Measurements from ENCODE around the gene KDM7A. TPM values are rescaled to one million over a fixed set of nuclear protein-coding genes. Genes with fewer than 3 reads are reported as not detected.
A peak's percentile ranks its signal among the peaks of the same experiment; 100 is the strongest.

The KDM7A gene
- total and polyA plus RNA-seq, 12 donors = 2.7 to 16.4 (median 11.8) TPM

GRCh38 chr7:140211698-140212097 is 34.9 kb upstream of the KDM7A start:
- 97% methylated on average over 4 of the region's 4 CpGs for WGBS, 2 donors
- H3K9me3 ChIP-seq = peaks cover 0 to 10% (median 0%) of the 10 kb centered on the region in 11 donors

GRCh38 chr7:140209866-140210609 is 33.3 kb upstream of the KDM7A start:
- Histone ChIP-seq H3K27ac (peak overlapping the region in 1 of 10 donors; percentile 81), H3K9me3 (peaks cover 0 to 2% (median 0%) of the 10 kb centered on the region in 11 donors), H3K27me3 (peaks cover 0 to 3% (median 0%) of the 10 kb centered on the region in 7 donors), H3K36me3 (no peaks in the 10 kb centered on the region), H3K4me3 (no peak overlapping the region), H3K4me1 (peaks cover 0 to 37% (median 0%) of the 10 kb centered on the region in 9 donors)
- DNase-seq (peak in 1 of 2 donors; percentile 22), ATAC-seq (peak in 6 of 8 donors; percentile 33 to 68 (median 54))
- TF ChIP-seq CTCF (IDR thresholded peaks at IDR 0.05) = no peak
- 86 to 87% methylated on average over 17 of the region's 17 CpGs for WGBS, 2 donors
- intact Hi-C loops (cut with DNase I) = no loop called here

More at GRCh38 chr7:140211698-140212097, 34.9 kb upstream of the KDM7A start:
- H3K27ac ChIP-seq = no peak overlapping the region
- intact Hi-C loops (cut with DNase I) = no loop called here
- peaks cover 0 to 37% (median 0%) of the 10 kb centered on the region in 9 donors for H3K4me1 ChIP-seq
- TF ChIP-seq CTCF (IDR thresholded peaks at IDR 0.05) = no peak
- ATAC-seq (no peak), DNase-seq (no peak)
- no peak overlapping the region for H3K4me3 ChIP-seq
- peaks cover 0 to 3% (median 0%) of the 10 kb centered on the region in 7 donors for H3K27me3 ChIP-seq
- no peaks in the 10 kb centered on the region for H3K36me3 ChIP-seq

- no peak for TF ChIP-seq CTCF (IDR thresholded peaks at IDR 0.05)
- H3K36me3 ChIP-seq = no peaks in the 10 kb centered on the region
- no peak overlapping the region for H3K4me3 ChIP-seq
- no peak overlapping the region for H3K27ac ChIP-seq
- H3K9me3 ChIP-seq = peaks cover 0 to 13% (median 0%) of the 10 kb centered on the region in 11 donors
- peaks cover 0 to 21% (median 0%) of the 10 kb centered on the region in 9 donors for H3K4me1 ChIP-seq
- DNase-seq (no peak), ATAC-seq (no peak)
- intact Hi-C loops (cut with DNase I) = no loop called here
- WGBS, 2 donors = 79 to 84% methylated on average over 4 of the region's 4 CpGs
- H3K27me3 ChIP-seq = peaks cover 0 to 3% (median 0%) of the 10 kb centered on the region in 7 donors
Measured at GRCh38 chr7:140206616-140207389, 30.0 kb upstream of the KDM7A start.

- no peak for TF ChIP-seq CTCF (IDR thresholded peaks at IDR 0.05)
- H3K27ac ChIP-seq = no peak overlapping the region
- H3K36me3 ChIP-seq = no peaks in the 10 kb centered on the region
- peaks cover 0 to 3% (median 0%) of the 10 kb centered on the region in 7 donors for H3K27me3 ChIP-seq
- no peak overlapping the region for H3K4me3 ChIP-seq
- intact Hi-C loops (cut with DNase I) = no loop called here
- H3K4me1 ChIP-seq = peaks cover 0 to 11% (median 0%) of the 10 kb centered on the region in 9 donors
- H3K9me3 ChIP-seq = peaks cover 0 to 13% (median 0%) of the 10 kb centered on the region in 11 donors
- ATAC-seq (no peak), DNase-seq (no peak)
- WGBS, 2 donors = 73 to 76% methylated on average over 4 of the region's 4 CpGs
Measured at GRCh38 chr7:140205600-140205999, 28.8 kb upstream of the KDM7A start.

Measured in heart right ventricle (tissue), 16 donors.